Skeletal muscle satellite cell (primary cell): Measurements from ENCODE around the gene GAB3.
"Not testable (repeated sequence)": the region's sequence is repeated elsewhere in the genome, so short reads cannot be mapped to it uniquely, and the experiment has no call there.

Experiments
- H3K27me3 ChIP-seq: 2 replicates; pipeline ENCODE4 v1.7.0; 2013; ENCODE audit warnings: low read length; ENCODE audit not compliant: control insufficient read depth, insufficient read depth
- H3K36me3 ChIP-seq: 2 replicates; pipeline ENCODE4 v1.7.0; 2013; ENCODE audit warnings: mild to moderate bottlenecking, control low read depth, low read length; ENCODE audit not compliant: insufficient read depth
- H3K4me1 ChIP-seq: 2 replicates; pipeline ENCODE4 v1.7.0; 2013; ENCODE audit warnings: low read length; ENCODE audit not compliant: control insufficient read depth, insufficient read depth
- H3K4me2 ChIP-seq: 2 replicates; pipeline ENCODE4 v1.7.0; 2013; ENCODE audit warnings: mild to moderate bottlenecking, low read length
- H3K4me3 ChIP-seq: 2 replicates; pipeline ENCODE4 v1.7.0; 2013; ENCODE audit warnings: low read length
- H3K9ac ChIP-seq: 2 replicates; pipeline ENCODE4 v1.7.0; 2013; ENCODE audit warnings: mild to moderate bottlenecking, low read depth, low read length, moderate library complexity
- H3K9me3 ChIP-seq: replicated peaks from 2 replicates; pipeline ENCODE4 v1.7.0; 2013; ENCODE audit warnings: mild to moderate bottlenecking, control low read depth, low read length

Gene GAB3

DNA sequence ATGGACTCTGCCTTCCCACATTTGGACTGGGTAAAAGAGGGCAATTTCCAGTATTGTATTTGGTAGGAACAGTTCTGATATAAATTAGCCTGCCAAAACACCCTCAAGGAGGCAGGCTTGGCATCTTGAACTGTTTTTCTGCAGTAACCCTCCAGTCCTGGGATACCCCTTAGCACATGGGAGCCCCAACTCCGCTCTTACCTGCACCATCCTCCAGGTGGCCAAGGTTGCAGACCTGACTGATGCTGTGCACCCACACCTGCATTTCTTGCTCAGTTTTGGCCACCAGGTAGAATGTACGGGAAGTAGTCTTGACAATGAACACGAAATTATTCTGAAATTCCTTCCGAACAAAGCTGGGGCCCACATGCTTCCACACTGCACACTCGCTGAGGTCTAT lies 35.1 kb downstream of the GAB3 start:
- H3K4me1 ChIP-seq, result peaks cover 31% of the 10 kb centered on the region
- H3K36me3 ChIP-seq, result no peaks in the 10 kb centered on the region
- H3K9me3 ChIP-seq, result no peaks in the 10 kb centered on the region
- H3K4me3 ChIP-seq, result no peak overlapping the region
- no peaks in the 10 kb centered on the region for H3K27me3 ChIP-seq
- no peak overlapping the region for H3K9ac ChIP-seq
- no peak overlapping the region for H3K4me2 ChIP-seq

- peaks cover 30% of the 10 kb centered on the region for H3K4me1 ChIP-seq
- H3K4me3 ChIP-seq, result no peak overlapping the region
- H3K9ac ChIP-seq, result no peak overlapping the region
- H3K4me2 ChIP-seq, result no peak overlapping the region
- H3K36me3 ChIP-seq, result no peaks in the 10 kb centered on the region
- no peaks in the 10 kb centered on the region for H3K27me3 ChIP-seq
- no peaks in the 10 kb centered on the region for H3K9me3 ChIP-seq
These were observed 36.0 kb downstream of the GAB3 start for GRCh38 chrX:154714925-154715324.

- no peaks in the 10 kb centered on the region for H3K9me3 ChIP-seq
These were observed 37.8 kb downstream of the GAB3 start for GRCh38 chrX:154712781-154713740.

DNA sequence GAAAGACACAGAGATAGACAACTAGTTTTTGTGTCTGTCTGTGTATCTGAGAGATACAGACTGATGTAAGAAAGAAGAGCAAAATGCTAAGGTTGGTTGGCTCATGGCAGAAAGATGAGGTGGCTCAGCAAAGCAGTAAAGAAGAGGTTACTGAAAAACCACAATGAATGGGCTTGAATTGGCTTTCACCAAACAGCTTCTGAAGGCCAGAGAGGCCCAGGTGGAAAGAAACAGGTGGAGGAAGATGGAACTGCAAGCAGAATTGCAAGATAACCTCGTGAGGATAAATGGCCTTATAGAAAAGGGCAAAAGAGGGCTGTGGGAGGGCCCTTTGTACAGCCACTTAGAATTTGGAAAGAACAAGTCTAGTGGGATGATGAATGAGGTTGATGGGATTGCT lies 39.6 kb downstream of the GAB3 start:
- Histone ChIP-seq H3K4me2 (no peak overlapping the region), H3K36me3 (no peaks in the 10 kb centered on the region), H3K27me3 (no peaks in the 10 kb centered on the region), H3K9me3 (no peaks in the 10 kb centered on the region), H3K9ac (no peak overlapping the region), H3K4me1 (peaks cover 14% of the 10 kb centered on the region), H3K4me3 (no peak overlapping the region)

More at GRCh38 chrX:154712781-154713740, 37.8 kb downstream of the GAB3 start:
- H3K27me3 ChIP-seq, result no peaks in the 10 kb centered on the region
- peak overlapping the region; percentile 21 for H3K4me2 ChIP-seq
- H3K36me3 ChIP-seq, result no peaks in the 10 kb centered on the region
- peaks cover 14% of the 10 kb centered on the region for H3K4me1 ChIP-seq
- no peak overlapping the region for H3K4me3 ChIP-seq
- H3K9ac ChIP-seq, result no peak overlapping the region

GRCh38 chrX:154710309-154710708 lies 40.6 kb downstream of the GAB3 start:
- Histone ChIP-seq H3K36me3 (no peaks in the 10 kb centered on the region), H3K27me3 (no peaks in the 10 kb centered on the region), H3K9me3 (no peaks in the 10 kb centered on the region), H3K9ac (no peak overlapping the region), H3K4me2 (no peak overlapping the region), H3K4me3 (no peak overlapping the region), H3K4me1 (peaks cover 14% of the 10 kb centered on the region)

GRCh38 chrX:154698630-154699248 lies 52.1 kb downstream of the GAB3 start:
- Histone ChIP-seq H3K4me3 (no peak overlapping the region), H3K9me3 (no peaks in the 10 kb centered on the region), H3K27me3 (no peaks in the 10 kb centered on the region), H3K9ac (no peak overlapping the region), H3K4me1 (peaks cover 15% of the 10 kb centered on the region), H3K4me2 (no peak overlapping the region), H3K36me3 (no peaks in the 10 kb centered on the region)

DNA sequence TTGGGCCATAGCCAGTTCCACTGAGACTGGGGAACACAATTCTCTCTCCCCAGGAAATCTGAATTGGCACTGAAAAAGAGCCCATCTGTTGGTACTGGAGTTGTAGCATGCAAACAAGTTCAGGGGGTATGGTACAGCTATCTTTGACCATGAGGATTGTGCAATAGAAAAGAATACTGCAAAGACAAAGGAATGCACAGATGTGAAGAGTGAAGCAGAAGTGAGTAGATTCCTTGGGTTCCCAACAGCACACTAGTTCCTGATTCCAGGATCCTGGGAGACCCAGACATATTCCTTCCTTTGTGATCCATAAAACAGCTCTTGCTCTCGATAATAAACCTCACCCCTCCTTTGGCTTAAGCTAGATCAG lies 54.2 kb downstream of the GAB3 start:
- Histone ChIP-seq H3K9ac (no peak overlapping the region), H3K27me3 (no peaks in the 10 kb centered on the region), H3K4me1 (peaks cover 15% of the 10 kb centered on the region), H3K4me3 (peak overlapping the region; percentile 14), H3K9me3 (no peaks in the 10 kb centered on the region), H3K4me2 (peak overlapping the region; percentile 45), H3K36me3 (no peaks in the 10 kb centered on the region)

DNA sequence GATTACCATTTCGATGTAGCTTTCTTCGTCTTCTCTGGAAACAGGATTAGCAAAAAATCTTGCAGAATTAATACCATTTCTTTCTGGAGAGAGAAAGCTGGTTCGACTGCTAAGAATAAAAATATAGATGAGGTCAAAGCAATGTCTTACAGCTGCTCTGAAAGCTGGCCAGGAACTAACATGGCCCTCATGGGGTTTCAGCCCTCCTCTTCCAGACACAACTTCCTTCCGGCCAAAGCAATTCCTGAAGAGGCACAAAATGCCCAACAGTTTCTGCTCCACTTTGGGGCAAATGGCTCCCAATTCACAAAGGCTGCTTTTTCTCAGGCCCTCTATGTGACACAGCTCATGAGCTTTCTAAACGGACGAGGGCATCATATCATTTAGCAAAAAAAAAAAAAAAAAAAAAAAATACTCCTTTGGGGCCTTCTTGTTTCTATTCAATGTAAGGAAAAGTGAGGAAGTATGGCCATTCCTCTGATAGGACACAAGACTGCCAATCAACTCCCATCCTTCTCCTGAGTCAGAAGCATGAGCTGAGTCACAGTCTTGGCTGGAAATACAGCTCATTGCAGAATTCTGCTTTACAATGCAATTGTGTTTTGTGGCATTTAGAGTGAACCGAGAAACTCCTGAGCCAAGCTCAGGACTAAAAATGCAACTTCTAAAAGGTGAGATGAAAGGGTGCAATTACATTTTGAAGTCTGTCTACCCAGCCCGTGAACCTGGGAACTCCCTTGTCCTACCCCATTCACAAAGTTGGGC lies 54.8 kb downstream of the GAB3 start:
- H3K4me3 ChIP-seq, result peak overlapping the region; percentile 14
- no peak overlapping the region for H3K9ac ChIP-seq
- H3K4me2 ChIP-seq, result peak overlapping the region; percentile 45
- H3K4me1 ChIP-seq, result peaks cover 15% of the 10 kb centered on the region
- no peaks in the 10 kb centered on the region for H3K27me3 ChIP-seq
- H3K9me3 ChIP-seq, result no peaks in the 10 kb centered on the region
- no peaks in the 10 kb centered on the region for H3K36me3 ChIP-seq

- Histone ChIP-seq H3K4me2 (no peak overlapping the region), H3K9ac (no peak overlapping the region), H3K27me3 (no peaks in the 10 kb centered on the region), H3K36me3 (no peaks in the 10 kb centered on the region), H3K4me1 (peaks cover 15% of the 10 kb centered on the region), H3K9me3 (no peaks in the 10 kb centered on the region), H3K4me3 (no peak overlapping the region)
These were observed 57.5 kb downstream of the GAB3 start for GRCh38 chrX:154693394-154693793.

DNA sequence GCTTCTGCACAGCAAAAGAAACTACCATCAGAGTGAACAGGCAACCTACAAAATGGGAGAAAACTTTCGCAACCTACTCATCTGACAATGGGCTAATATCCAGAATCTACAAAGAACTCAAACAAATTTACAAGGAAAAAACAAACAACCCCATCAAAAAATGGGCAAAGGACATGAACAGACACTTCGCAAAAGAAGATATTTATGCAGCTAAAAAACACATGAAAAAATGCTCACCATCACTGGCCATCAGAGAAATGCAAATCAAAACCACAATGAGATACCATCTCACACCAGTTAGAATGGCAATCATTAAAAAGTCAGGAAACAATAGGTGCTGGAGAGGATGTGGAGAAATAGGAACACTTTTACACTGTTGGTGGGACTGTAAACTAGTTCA lies 60.4 kb downstream of the GAB3 start:
- H3K27me3 ChIP-seq, H3K4me1 ChIP-seq, H3K4me3 ChIP-seq, H3K4me2 ChIP-seq, H3K36me3 ChIP-seq, H3K9ac ChIP-seq, H3K9me3 ChIP-seq: not testable (repeated sequence)

- H3K36me3 ChIP-seq, H3K9me3 ChIP-seq, H3K27me3 ChIP-seq, H3K9ac ChIP-seq, H3K4me3 ChIP-seq, H3K4me2 ChIP-seq, H3K4me1 ChIP-seq: not testable (repeated sequence)
These were observed 78.8 kb downstream of the GAB3 start for GRCh38 chrX:154672084-154672483.
